ENCODE results near the gene PAPPA2. TPM values are rescaled to one million over a fixed set of nuclear protein-coding genes. Genes with fewer than 3 reads are reported as not detected.

The PAPPA2 gene
- total and polyA plus RNA-seq, 7 donors: under 0.01 to 3.9 (median 1.2) TPM; not detected in 1

DNA sequence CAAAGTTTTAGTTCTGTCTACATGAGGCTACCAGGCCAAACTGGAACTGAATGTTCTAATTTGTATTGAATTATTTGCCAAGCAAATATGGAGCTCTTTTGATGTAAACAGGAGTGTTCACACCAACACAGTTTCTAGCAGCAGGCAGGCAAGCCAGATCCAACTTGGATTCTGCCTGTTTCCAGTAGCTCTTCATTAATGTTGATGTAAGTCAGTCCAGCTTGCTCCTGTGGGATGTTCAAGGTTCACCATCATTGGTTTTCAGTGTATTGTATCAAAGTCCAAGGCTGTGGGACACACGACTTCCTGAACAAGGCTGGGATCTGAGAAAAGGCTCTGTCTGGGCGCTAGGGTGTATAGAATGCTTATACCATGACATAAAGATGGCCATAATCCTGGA is 68.1 kb downstream of the PAPPA2 start:
- Histone ChIP-seq H3K4me3 (no peak overlapping the region), H3K4me1 (peaks cover 0 to 9% (median 2%) of the 10 kb centered on the region in 4 donors), H3K36me3 (no peaks in the 10 kb centered on the region), H3K27ac (no peak overlapping the region), H3K27me3 (no peaks in the 10 kb centered on the region), H3K9me3 (no peaks in the 10 kb centered on the region)
- 57 to 70% methylated on average over 2 of the region's 2 CpGs for WGBS, 2 donors
- intact Hi-C loops (cut with DNase I): no loop called here
- TF ChIP-seq POLR2A (IDR thresholded peaks at IDR 0.05) (no peak), POLR2AphosphoS5 (IDR thresholded peaks at IDR 0.05) (no peak), CTCF (IDR thresholded peaks at IDR 0.05) (no peak), EP300 (IDR thresholded peaks at IDR 0.05) (no peak)
- no peak for DNase-seq

GRCh38 chr1:176531921-176532897 is 69.2 kb downstream of the PAPPA2 start:
- 52 to 66% methylated on average over 16 of the region's 16 CpGs for WGBS, 2 donors
- no peaks in the 10 kb centered on the region for H3K27me3 ChIP-seq
- H3K36me3 ChIP-seq: no peaks in the 10 kb centered on the region
- TF ChIP-seq POLR2A (IDR thresholded peaks at IDR 0.05) (no peak), EP300 (IDR thresholded peaks at IDR 0.05) (no peak), CTCF (IDR thresholded peaks at IDR 0.05) (no peak), POLR2AphosphoS5 (IDR thresholded peaks at IDR 0.05) (no peak)
- intact Hi-C loops (cut with DNase I): no loop called here
- H3K4me1 ChIP-seq: peaks cover 0 to 9% (median 2%) of the 10 kb centered on the region in 4 donors
- H3K4me3 ChIP-seq: no peak overlapping the region
- no peak for DNase-seq
- no peaks in the 10 kb centered on the region for H3K9me3 ChIP-seq
- no peak overlapping the region for H3K27ac ChIP-seq

DNA sequence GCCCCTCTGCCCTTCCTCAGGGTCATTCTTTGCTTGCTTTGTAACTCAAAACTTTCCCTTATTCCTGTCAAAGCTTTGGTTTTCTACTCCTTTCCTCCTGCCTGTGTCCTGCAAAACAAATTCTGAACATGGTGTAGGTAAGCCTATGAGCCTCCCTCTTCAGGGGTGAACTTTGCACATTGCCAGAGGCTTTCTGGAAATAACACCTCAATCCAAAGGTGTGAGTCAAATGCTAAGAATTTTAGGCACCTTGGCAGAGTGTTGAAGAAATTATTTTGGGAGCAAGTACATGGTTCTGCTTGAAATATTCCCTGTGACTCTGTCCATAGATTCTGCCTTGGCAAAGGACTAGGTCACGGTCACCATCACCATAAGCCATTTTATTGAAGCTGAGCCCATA is 70.0 kb downstream of the PAPPA2 start:
- Histone ChIP-seq H3K36me3 (no peaks in the 10 kb centered on the region), H3K4me1 (peaks cover 0 to 9% (median 2%) of the 10 kb centered on the region in 4 donors), H3K27me3 (no peaks in the 10 kb centered on the region), H3K9me3 (no peaks in the 10 kb centered on the region), H3K27ac (no peak overlapping the region), H3K4me3 (no peak overlapping the region)
- intact Hi-C loops (cut with DNase I): no loop called here
- no peak for DNase-seq
- no peak for TF ChIP-seq POLR2A (IDR thresholded peaks at IDR 0.05)
- no peak for TF ChIP-seq EP300 (IDR thresholded peaks at IDR 0.05)
- 92 to 96% methylated on average over 1 of the region's 1 CpG for WGBS, 2 donors

- Histone ChIP-seq H3K27me3 (no peaks in the 10 kb centered on the region), H3K4me1 (peaks cover 0 to 9% (median 2%) of the 10 kb centered on the region in 4 donors), H3K4me3 (no peak overlapping the region), H3K36me3 (no peaks in the 10 kb centered on the region), H3K27ac (no peak overlapping the region), H3K9me3 (no peaks in the 10 kb centered on the region)
- intact Hi-C loops (cut with DNase I): no loop called here
- WGBS, 2 donors: 74 to 79% methylated on average over 2 of the region's 2 CpGs
- DNase-seq: no peak
- TF ChIP-seq POLR2A (IDR thresholded peaks at IDR 0.05) (no peak), CTCF (IDR thresholded peaks at IDR 0.05) (no peak), EP300 (IDR thresholded peaks at IDR 0.05) (no peak), POLR2AphosphoS5 (IDR thresholded peaks at IDR 0.05) (no peak)
Measured at GRCh38 chr1:176536588-176536987, 73.6 kb downstream of the PAPPA2 start.

DNA sequence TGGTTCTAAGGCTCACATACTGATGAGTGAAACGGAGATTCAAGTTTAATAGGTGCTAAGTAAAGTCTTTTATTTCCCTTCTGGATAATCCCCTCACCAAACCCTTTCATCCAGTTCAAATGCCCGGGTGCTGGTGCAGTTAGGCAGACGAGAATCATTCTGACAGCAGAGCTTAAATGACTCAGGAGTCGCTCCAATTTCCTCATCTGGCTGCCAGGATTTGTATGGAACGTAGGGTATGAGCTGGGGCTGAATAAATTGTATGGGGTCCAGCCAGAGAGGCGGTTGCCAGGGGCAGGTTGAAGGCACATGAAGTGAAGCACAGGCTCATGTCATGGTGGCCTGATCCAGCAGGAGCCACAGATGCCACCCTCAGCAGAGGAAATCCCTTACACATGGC is 76.0 kb downstream of the PAPPA2 start:
- TF ChIP-seq POLR2A (IDR thresholded peaks at IDR 0.05): no peak
- no peak for TF ChIP-seq EP300 (IDR thresholded peaks at IDR 0.05)
- no peak for TF ChIP-seq CTCF (IDR thresholded peaks at IDR 0.05)
- TF ChIP-seq POLR2AphosphoS5 (IDR thresholded peaks at IDR 0.05): no peak
- DNase-seq: no peak
- no peaks in the 10 kb centered on the region for H3K36me3 ChIP-seq
- no peaks in the 10 kb centered on the region for H3K9me3 ChIP-seq
- WGBS, 2 donors: 59 to 68% methylated on average over 6 of the region's 6 CpGs
- no peaks in the 10 kb centered on the region for H3K4me1 ChIP-seq
- H3K4me3 ChIP-seq: no peak overlapping the region
- intact Hi-C loops (cut with DNase I): no loop called here
- no peaks in the 10 kb centered on the region for H3K27me3 ChIP-seq
- H3K27ac ChIP-seq: no peak overlapping the region

Measured in sigmoid colon (tissue), 7 donors.